Endometrial microvascular endothelial cells (primary cell): Measurements from ENCODE around the gene STIMATE. TPM values are rescaled to one million over a fixed set of nuclear protein-coding genes. Genes with fewer than 3 reads are reported as not detected.

Source experiments
- in situ Hi-C: cut with HindIII; loops from 2 replicates; pipeline ENCODE4 v1.10.0; 2017; ENCODE audit warnings: low sequenced_read_pairs, low pct_unique_long_range_greater_than_20kb; ENCODE audit errors: inconsistent ontology term
- total RNA-seq: library from RNA; depleted of rRNA; stranded (reverse); fragments of >200 nt; gene quantifications from one replicate; pipeline ENCODE4 v1.2.3, GENCODE V29; 2015; ENCODE audit errors: inconsistent ontology term

Gene STIMATE
- total RNA-seq, 1 donor from 2014 or later = 12.6 TPM

- in situ Hi-C loops = no loop called here
These were observed 109.4 kb downstream of the STIMATE start for GRCh38 chr3:52787672-52788625.

- in situ Hi-C loops = no loop called here
These were observed 110.1 kb downstream of the STIMATE start for GRCh38 chr3:52787246-52787645.

Other genes with a start within 250 kb of the STIMATE start
- 50.3 TPM for gene PBRM1, start 211.6 kb downstream of the STIMATE start, total RNA-seq
- 93.8 TPM for gene GNL3, start 211.5 kb downstream of the STIMATE start, total RNA-seq
- gene GLT8D1, start 191.8 kb downstream of the STIMATE start, total RNA-seq = 74.8 TPM
- 115 TPM for gene SPCS1, start 191.4 kb downstream of the STIMATE start, total RNA-seq
- gene NEK4, start 126.6 kb downstream of the STIMATE start, total RNA-seq = 10.2 TPM
- gene ITIH1, start 119.9 kb downstream of the STIMATE start, total RNA-seq = not detected
- not detected for gene ITIH3, start 102.8 kb downstream of the STIMATE start, total RNA-seq
- gene ITIH4, start 66.9 kb downstream of the STIMATE start, total RNA-seq = not detected
- 0.46 TPM for gene MUSTN1, start 62.5 kb downstream of the STIMATE start, total RNA-seq
- gene SFMBT1, start 148.5 kb upstream of the STIMATE start, total RNA-seq = 4.9 TPM
- gene RFT1, start 232.9 kb upstream of the STIMATE start, total RNA-seq = 29.4 TPM